Measurements from ENCODE around the gene ELN. TPM values are rescaled to one million over a fixed set of nuclear protein-coding genes. Genes with fewer than 3 reads are reported as not detected.
"Not testable (repeated sequence)": the region's sequence is repeated elsewhere in the genome, so short reads cannot be mapped to it uniquely, and the experiment has no call there.

The ELN gene
- total and polyA plus RNA-seq, 9 of the 15 experiments (the other 6 are each of a cell fraction or from before 2014, with no cell fraction given), result 0.20 TPM; not detected in 8

- TF ChIP-seq RUNX1 (IDR thresholded peaks at IDR 0.05; ENCODE audit: low read depth), result no peak
- TF ChIP-seq MCM2 (IDR thresholded peaks at IDR 0.05; ENCODE audit: low read depth), result no peak
- TF ChIP-seq MBD2 (IDR thresholded peaks at IDR 0.05; ENCODE audit: borderline replicate concordance, low read depth), result no peak
- TF ChIP-seq NFE2L1 (tag; IDR thresholded peaks at IDR 0.05; ENCODE audit: borderline replicate concordance, low read depth), result no peak
- Histone ChIP-seq H3K4me1 (replicated peaks in 1 of 2; ENCODE audit: control insufficient read depth in 2 of 2, insufficient read depth in 2 of 2, low read length in 2 of 2) (peaks cover 0 to 6% of the 10 kb centered on the region in 2 experiments; a peak in 1 of 5 replicates), H2AFZ (ENCODE audit: low read depth, low read length) (no peak overlapping the region), H3K4me2 (ENCODE audit: insufficient read depth, low read length) (no peak overlapping the region), H3K36me3 (ENCODE audit: control insufficient read depth, insufficient read depth, low read length) (no peaks in the 10 kb centered on the region), H3K79me2 (ENCODE audit: control insufficient read depth, insufficient read depth, low read length) (no peaks in the 10 kb centered on the region), H3K9me1 (ENCODE audit: control insufficient read depth, insufficient read depth, low read length) (no peaks in the 10 kb centered on the region), H4K20me1 (replicated peaks; ENCODE audit: control insufficient read depth, insufficient read depth, low read length) (peaks cover 6% of the 10 kb centered on the region), H3K27me3 (ENCODE audit: control insufficient read depth in 2 of 2, insufficient read depth in 2 of 2, low read length in 2 of 2) (peaks cover 33 to 73% of the 10 kb centered on the region in 2 experiments; a peak in 4 of 5 replicates), H3K9ac (ENCODE audit: insufficient read depth in 1 of 2, low read depth in 2 of 2, low read length in 2 of 2) (0 out of 4 replicates have a peak overlapping the region, but pooled peaks of 1 of the 2 experiments have one; percentile 42), H3K4me3 (no peak overlapping the region), H3K27ac (ENCODE audit: extremely low read depth, low read depth, low read length) (no peak overlapping the region), H3K9me3 (replicated peaks; ENCODE audit: control insufficient read depth, insufficient read depth, low read depth, low read length) (no peaks in the 10 kb centered on the region)
- no peak for FAIRE-seq
- POLR2A ChIA-PET, result interaction anchor here (0.6 to 1.2 kb wide), 4 partner anchors 16 to 471 kb away, joined by 3 to 5 read pairs (median 4); no protein-coding TSS in a partner anchor
- no peak for DNase-seq (ENCODE audit: extremely low read depth in 1 of 4, low spot score in 3 of 4)
- ATAC-seq, result no peak; the same call in 2 of the 3 replicates
- in situ Hi-C loops (cut with MboI), result no loop called here
- intact Hi-C loops (cut with micrococcal nuclease), result no loop called here
- no TSS peak for BruUV-seq (replicated peaks)
- CTCF ChIA-PET (ENCODE audit: low intra/inter-chr PET ratio), result no interaction called here
- 12% methylated on average over 20 of the region's 20 CpGs for WGBS (ENCODE audit: insufficient coverage, low coverage, missing lambda C conversion rate)
Measured at GRCh38 chr7:74044366-74045350, 16.7 kb downstream of the ELN start.

- Histone ChIP-seq H3K4me1 (replicated peaks in 1 of 2; ENCODE audit: control insufficient read depth in 2 of 2, insufficient read depth in 2 of 2, low read length in 2 of 2) (peaks cover 0 to 13% of the 10 kb centered on the region in 2 experiments; a peak in 2 of 5 replicates), H3K27me3 (ENCODE audit: control insufficient read depth in 2 of 2, insufficient read depth in 2 of 2, low read length in 2 of 2) (peaks cover 19 to 55% of the 10 kb centered on the region in 2 experiments; a peak in 4 of 5 replicates)
- H3K9me1 ChIP-seq (ENCODE audit: control insufficient read depth, insufficient read depth, low read length); H3K4me2 ChIP-seq (ENCODE audit: insufficient read depth, low read length); H3K79me2 ChIP-seq (ENCODE audit: control insufficient read depth, insufficient read depth, low read length); H2AFZ ChIP-seq (ENCODE audit: low read depth, low read length); H3K27ac ChIP-seq (ENCODE audit: extremely low read depth, low read depth, low read length); H3K4me3 ChIP-seq; H3K9me3 ChIP-seq (replicated peaks; ENCODE audit: control insufficient read depth, insufficient read depth, low read depth, low read length); H3K9ac ChIP-seq (ENCODE audit: insufficient read depth in 1 of 2, low read depth in 2 of 2, low read length in 2 of 2); ATAC-seq; CTCF ChIA-PET (ENCODE audit: low intra/inter-chr PET ratio); H3K36me3 ChIP-seq (ENCODE audit: control insufficient read depth, insufficient read depth, low read length); H4K20me1 ChIP-seq (replicated peaks; ENCODE audit: control insufficient read depth, insufficient read depth, low read length); DNase-seq (ENCODE audit: extremely low read depth in 1 of 4, low spot score in 3 of 4); BruUV-seq (replicated peaks); intact Hi-C loops (cut with micrococcal nuclease); in situ Hi-C loops (cut with MboI); FAIRE-seq: not testable (repeated sequence)
- WGBS (ENCODE audit: insufficient coverage, low coverage, missing lambda C conversion rate), result 6% methylated on average over 7 of the region's 7 CpGs
- POLR2A ChIA-PET, result interaction anchor here (0.6 to 0.7 kb wide), 2 partner anchors 134 to 363 kb away, joined by 3 to 4 read pairs; no protein-coding TSS in a partner anchor
Measured at GRCh38 chr7:74046581-74046980, 18.6 kb downstream of the ELN start.
